HG03469 (cell line): ENCODE results near the gene MIPEP.
"Not testable (repeated sequence)": the region's sequence is repeated elsewhere in the genome, so short reads cannot be mapped to it uniquely, and the experiment has no call there.

Source experiments
- ATAC-seq: cut with Tn5 transposase; IDR thresholded peaks from one replicate; pipeline ENCODE4 v1.9.1; 2021; ENCODE audit warnings: mild to moderate bottlenecking, moderate library complexity, moderate number of reproducible peaks; ENCODE audit not compliant: unreplicated experiment

The MIPEP gene

DNA sequence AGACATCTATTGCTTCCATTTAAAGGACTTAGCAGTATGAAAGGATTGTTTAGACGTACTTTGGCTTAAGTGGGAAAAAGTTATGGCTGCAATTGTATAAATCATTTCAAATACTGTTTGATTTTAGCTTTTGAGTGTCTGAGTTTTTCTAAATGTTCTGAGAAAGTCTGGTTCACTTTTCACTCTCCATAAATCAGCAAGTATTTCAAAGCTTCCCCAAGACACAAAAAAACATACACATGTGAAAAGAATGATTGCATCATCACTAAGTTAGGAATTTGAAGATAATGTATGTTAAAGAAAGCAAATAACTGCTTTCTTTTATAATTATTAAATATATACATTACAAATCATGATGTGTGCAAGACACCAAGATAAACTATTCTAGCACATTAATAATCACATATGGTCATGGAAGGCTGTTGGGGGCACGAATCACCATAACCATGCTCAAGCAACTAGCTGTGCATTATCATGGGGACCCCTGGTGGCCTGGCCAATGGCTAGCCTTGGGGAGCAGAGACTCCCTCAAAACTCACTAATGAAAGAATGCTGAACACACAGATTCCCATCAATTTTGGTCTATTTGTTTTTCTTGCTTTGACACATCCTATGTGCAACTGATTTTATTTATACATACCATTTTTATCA lies 111.1 kb downstream of the MIPEP start:
- no peak for ATAC-seq

DNA sequence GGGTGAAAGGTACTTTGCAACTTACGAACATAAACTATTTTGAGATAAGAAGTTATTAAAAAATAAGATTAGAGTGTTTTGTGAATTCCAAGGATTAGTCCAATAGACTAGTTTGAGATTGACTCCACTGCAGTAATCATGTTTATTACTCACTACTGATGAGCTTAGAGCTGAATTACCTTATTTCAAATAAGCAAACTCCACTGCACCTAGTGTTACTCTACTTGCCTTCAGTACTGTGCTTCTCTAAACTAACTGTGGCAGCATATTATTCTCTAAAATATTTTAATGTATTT lies 111.7 kb downstream of the MIPEP start:
- ATAC-seq: peak; percentile 23

DNA sequence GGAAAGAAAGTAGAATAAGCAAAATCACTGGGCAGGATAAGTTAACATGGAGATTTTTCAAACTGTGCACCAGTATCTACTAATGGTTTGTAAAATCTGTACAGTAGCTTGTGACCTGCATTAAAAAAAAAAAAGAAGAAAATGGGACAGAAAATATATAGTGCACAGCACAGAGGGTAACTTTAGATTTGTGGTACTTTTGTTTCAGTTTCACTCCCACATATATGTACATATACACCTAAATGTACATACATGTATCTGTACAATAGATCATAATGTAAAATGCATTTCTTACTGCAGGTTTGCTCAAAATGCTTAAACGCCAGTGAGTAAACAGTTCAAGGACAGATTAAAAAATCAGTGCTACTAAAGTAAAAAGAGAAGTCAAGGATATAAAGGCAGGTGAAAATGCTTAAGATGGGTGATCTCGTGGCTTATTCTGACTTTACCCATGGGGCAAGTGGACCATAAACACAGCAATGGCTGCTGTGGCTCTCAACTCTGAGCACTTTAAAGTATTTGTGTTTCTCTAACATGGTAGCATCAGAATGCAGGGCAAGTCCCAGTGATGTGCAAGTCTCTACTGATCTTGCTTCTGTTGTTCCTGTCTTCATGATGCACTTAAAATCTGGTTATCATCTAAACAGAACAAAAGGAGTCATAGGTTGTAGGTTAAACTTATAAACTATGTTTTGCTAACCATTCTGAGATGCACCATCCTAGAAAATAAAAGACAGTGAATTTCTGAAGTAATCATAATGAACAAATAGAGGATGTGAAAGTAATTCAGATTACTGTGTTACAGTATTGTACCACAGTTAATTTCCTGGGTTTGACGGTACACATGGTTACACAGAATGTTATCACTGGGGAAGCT lies 112.3 kb downstream of the MIPEP start:
- ATAC-seq: peak; percentile 90

DNA sequence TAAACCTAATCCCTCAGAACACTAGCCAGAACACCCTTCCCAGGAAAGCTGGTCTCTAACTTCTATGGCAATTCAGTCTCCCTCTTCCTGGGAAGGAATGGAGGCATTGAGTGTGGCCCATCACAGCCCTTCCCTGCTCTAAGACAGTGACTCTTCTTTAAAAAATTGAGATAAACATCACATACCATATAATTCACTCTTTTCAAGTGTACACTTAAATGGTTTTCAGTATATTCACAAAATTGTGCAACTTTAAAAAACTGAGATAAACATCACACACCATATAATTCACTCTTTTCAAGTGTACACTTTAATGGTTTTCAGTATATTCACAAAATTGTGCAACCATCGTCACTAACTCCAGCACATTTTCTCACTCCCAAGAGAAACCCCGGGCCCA lies 116.5 kb downstream of the MIPEP start:
- no peak for ATAC-seq

DNA sequence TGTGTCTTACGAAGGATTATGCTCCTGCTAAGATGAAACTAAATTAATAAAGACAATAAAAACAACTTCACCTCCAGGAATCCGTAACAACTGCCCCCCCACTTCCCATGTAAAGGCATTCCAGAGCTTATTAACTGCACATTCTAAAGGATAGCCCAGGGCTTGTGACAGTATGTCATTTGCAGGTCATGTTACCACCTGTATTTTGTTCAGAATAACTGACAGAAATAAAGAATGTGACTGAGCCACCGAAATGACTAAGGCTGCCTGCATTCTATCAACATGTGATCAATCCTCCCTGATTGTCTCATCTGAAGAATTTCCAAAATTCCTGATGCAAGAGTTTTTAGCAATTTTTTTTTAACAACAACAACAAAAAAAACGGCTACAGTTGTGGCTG lies 117.2 kb downstream of the MIPEP start:
- ATAC-seq: no peak

DNA sequence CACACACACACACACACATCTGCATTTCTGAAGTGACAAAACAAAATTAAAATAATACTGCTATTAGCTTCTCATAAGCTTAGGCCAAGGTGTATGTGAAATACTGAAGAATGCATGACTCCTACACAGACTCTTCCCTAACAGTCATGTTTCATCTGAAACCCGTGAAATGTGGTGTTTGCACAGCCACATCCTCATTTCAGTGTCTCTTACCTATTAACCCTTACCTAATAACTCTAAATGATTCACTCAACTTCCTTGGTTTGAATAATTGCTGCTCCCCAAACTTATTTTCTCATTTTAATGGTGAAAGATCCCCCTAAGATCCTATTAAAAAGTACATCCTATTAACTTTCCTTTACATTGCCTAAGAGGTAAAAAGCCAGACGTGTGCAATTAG lies 117.6 kb downstream of the MIPEP start:
- peak; percentile 94 for ATAC-seq

DNA sequence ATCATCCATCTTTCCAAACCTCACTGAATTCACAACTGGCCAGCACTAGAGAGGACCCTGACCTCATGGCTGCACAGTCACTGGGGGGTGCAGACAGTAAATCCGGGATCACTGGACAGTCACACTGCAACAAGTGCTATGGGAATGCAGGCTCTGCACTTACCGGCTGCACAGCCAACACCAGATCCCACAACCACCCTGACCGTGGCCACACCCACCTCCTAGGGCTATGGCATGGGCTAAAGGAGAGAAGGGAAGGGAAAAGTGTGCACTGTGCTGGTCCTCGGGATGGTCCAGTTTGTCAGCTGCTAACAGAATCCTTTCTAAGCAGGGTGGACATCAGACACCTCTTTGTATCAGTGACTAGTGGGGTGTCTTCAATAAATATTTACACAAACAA lies 118.2 kb downstream of the MIPEP start:
- ATAC-seq: no peak

DNA sequence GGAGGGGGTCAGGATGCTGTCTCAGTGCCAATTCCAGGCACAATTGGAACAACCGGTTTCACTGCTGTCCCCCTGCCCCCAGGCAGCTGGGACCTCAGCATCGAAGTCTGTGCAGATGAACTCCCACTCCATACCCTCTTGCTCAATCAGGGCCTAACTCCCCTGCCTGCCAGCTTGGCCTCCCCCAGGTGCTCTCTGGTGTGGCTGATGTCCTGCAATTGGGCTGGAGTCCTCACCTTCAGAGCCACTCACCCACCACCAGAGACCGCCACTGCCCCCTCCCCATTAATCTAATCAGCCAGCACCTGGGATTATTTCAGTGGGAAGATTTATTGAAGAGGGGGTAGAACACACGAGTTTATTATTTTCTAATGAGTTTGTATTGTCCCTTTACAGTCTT lies 118.8 kb downstream of the MIPEP start:
- no peak for ATAC-seq

DNA sequence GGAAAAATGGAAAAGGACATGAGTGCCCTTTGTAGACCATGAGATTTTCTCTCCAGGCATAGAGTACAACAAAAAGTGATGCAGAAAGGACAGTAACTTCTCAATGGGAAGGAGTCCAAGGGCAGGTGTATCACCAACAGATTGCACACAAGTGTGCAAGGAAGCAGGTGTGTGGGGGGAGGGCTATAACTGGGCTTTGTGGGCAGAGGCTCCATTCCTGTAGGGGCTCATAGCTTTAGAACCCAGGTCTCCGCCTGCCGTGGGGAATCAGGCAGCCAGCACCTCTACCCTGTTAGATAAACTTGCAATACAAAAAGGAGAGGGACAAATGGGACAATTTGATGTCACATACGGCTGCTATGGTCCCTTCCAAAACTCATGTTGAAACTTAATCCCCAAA lies 119.8 kb downstream of the MIPEP start:
- ATAC-seq: no peak

DNA sequence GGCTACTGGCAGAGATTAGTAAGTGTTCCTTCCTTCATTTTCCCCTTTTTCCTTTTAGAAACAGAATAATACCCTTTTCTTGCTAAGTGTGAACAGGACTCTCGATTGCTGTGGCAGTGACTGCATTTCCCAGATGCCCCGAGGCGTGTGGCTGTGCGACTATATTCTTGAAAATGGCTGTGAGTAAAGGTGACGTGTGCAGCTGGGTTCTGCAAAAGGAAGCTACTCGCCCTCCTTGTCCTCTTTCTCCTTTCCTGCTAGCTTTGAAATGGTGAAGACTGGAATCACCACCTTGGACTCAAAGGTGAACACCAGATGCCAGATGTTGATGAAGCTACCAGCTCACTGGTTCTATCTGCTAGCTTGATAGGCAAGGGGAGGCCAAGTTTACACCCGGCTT lies 121.4 kb downstream of the MIPEP start:
- ATAC-seq: no peak

DNA sequence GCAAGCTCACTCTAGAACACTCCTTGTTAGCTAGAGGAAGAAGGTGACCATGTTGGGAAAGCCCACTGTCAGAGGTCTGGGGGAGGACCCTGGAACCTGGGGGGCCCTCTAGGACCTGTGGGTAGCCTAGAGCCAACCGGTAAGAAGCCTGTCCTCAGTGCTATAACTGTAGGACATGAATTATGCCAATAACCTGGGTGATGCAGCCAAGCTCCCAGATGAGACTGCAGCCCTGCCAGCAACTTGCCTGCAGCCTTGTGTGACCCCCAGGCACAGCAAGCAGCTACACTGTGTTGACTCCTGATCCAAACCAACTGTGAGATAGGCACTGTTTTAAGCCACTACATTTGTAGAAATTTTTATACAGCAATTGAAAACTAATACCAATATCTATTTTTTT lies 122.3 kb downstream of the MIPEP start:
- ATAC-seq: no peak

DNA sequence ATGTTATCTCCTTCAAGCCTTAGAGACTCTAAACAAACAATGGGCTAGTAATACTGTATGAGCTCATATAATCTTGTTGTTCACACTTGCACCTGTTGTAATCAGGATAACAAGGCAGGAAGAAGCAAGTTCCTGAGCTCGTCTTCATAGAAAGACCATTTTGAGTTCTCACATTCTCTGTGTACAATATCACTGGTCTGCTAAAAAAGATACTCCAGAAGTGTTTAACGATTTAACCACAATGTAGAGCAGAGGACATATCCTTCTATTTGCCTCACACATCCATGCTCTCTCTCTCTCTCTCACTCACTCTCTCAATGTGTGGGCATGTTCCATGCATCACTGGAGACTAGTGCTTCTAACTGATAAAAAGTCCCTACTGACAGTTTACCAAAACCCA lies 122.9 kb downstream of the MIPEP start:
- no peak for ATAC-seq

DNA sequence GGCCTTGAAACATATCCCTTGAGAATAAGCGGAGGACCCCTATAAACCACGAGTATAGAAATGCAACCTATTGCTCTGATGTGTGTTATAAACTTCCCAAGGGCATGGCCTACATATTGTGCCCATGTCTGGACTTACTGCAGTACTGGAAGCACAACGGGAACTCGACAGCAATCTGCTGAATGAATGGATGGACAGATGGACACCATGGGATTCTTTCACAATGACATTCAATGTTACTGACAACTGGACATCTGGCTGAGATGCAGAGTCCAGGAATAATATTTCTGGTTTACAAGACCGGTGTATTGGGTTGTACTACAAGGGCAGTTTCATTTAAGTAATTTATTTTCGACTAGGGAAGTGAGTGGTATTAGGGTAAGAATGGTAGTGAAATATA lies 123.7 kb downstream of the MIPEP start:
- no peak for ATAC-seq

DNA sequence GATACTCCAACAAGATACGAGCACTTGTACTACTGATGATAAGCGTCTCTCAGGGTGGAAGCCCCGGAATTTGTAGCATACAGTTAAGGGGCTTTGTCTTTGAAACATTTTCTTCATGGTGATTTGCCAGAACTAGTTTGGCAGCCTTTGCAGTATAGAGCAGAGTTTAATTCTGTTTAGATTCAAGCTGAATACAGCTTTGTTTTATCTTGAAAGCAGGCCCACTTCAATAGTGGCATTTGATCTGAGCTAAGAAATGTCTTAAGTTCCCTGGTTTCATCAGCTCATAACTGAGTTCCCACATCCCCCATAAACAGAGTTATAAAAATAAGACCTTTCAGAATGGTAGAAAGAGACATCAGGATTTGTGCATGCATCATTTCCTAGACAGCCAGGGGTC lies 125.9 kb downstream of the MIPEP start:
- ATAC-seq: no peak

DNA sequence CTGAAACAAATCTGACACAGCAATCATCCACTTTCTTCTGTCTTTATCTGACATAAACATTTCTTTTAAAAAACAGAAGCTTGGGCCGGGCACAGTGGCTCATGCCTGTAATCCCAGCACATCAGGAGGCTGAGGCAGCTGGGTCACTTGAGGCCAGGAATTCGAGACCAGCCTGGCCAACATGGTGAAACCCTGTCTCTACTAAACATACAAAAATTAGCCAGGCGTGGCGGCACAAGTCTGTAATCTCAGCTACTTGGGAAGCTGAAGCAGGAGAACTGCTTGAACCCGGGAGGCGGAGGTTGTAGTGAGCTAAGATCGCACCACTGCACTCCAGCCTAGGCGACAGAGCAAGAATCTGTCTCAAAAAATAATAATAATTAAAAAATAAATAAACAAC lies 127.4 kb downstream of the MIPEP start:
- not testable (repeated sequence) for ATAC-seq

DNA sequence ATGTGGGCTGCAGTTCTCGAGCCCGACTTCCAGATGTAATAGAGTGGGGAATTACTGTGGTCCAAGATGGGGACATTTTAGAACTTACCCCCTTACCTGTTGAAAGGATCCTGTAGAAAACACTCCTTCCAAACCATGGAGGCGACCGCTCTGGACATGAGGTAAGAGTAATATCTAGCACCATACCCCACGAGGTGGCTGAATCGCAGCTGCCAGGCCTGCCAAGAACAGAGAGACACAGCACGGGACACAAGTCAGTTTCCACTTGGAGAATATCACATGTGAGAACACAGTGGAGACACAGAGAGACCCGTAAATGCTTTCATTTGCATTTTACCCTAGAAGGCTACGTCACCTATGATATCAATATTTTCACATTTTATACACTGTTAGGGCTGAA lies 129.2 kb downstream of the MIPEP start:
- ATAC-seq: no peak

DNA sequence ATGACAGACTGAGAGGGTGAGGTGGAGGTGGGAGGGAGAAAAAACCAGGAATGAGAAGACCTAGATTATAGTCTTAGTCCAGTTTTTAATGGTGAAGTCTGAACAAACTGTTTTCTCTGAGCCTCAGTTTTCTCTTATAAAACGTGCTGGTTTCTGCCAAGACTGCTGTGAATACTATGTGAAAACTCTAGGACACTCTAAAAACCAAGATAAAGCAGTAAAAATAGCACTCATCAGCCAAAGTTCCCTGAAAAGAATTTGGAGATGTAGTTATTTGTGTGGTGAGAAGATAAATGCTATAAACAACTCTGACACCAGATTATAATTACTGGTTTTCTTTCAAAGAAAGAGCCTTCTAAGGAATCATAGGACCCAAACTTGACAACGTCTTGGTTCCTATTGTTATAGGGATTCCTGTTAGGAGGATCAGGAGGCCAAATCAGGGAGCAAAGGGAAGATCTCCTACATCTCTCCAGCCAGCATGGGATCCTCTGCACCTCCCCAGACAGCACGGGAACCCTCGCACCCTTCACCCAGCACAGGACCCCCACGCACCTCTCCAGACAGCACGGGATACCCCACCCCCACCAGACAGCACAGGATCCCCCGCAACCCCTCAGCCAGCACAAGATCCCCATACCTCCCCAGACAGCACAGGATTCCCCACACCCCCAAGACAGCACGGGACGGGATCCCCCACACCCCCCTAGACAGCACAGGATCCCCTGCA lies 130.2 kb downstream of the MIPEP start:
- ATAC-seq: no peak

DNA sequence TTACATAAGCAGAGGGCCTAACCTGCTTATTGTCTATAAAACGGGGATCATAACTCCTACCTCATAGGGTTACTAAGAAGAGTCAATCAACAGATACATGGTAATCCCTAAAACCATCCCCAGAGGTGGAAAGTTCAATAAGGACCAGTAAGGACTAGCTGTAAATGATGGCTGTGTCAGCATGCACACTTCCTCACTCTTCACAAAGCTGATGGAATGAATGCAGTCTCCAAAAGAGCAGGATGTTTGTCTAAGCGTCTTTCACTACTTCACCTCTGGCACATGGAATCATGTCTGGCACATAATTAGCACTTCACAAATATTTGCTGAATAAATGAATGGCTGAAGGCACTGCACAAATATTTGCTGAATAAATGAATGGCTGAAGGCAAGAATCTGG lies 134.2 kb downstream of the MIPEP start:
- ATAC-seq: no peak

DNA sequence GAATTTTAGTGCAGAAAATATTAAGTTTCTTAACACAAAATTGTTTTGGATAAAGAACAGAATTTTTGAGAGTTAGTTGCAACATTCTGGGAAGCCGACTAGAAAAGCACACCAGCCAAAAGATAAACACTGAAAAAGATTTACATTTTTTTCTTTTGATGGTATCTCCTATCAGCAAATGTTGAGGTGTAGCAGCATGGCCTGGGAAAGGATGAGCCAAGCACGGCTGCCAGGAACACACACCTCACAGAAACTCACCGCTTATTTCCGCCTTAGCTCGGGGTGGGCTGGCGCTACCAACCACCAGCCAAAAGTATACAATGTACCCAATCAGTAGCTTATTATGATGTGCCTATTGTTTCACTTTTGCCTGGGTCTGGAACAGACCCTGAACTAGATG lies 134.7 kb downstream of the MIPEP start:
- no peak for ATAC-seq

DNA sequence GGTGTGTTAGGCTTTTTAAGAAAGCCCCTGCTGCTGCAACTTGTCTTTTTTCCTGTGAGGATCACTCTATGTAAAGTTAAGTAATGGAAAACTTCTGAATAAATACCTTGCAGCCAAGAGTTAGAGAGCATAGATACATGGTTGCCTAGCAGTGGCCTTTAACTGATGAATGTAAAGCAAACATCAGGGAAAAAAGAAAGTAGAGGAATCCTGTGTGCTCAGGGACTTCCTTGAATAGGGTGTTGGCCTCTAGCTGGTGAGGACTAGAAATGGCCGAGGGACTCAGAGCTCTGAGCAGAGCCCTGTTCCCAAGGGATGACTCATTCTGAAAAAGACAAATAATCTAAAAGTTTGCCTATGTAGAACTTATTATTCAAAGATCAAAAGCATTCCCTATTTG lies 135.7 kb downstream of the MIPEP start:
- ATAC-seq: no peak

DNA sequence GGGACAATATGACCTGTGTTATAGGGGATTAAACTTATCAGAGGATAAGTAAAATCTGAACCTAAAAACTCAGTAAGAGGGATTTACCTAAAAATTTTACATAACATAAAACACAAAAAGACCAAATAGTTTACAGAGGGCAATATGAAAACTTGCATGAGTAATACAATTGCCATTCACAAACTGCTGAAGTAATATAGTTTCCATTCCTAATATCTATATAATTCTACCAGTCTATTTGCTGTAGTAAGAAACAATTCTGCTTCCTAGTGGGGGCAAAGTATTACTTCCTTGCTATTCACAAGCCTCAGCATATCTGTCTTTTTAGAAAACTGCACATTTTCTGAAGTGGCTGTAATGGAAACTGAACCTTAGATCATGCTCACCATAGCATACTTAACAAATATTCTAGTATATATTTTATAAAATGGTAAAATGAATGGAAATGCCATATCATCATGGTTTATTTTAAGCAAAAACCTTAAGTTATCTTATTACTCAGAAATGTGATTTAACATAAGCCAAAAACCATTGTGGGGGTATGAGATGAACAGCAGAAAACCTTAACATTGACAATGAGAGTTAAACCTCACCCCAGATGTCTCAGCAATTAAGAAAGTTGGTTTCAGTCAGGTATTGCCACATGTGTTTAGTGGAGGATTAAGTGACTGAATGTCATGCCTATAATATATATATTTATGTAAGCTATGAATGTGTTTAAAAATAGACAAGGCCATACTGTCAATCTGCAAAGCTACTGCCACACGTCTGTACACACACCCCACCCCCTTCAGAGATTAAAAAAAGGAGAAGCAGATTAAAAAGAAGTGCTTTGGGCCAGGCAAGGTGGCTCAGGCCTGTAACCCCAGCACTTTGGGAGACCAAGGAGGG lies 136.8 kb downstream of the MIPEP start:
- peak; percentile 56 for ATAC-seq
